Natural killer cell (primary cell): Measurements from ENCODE around the gene TATDN2. TPM values are rescaled to one million over a fixed set of nuclear protein-coding genes. Genes with fewer than 3 reads are reported as not detected.

ENCODE experiments used
- ATAC-seq, 3 donors: fragments of 150-1000 bp in 2 of 3; fragments of 200-7000 bp in 1 of 3; cut with Tn5 transposase; 1 replicate in 1 of 3; 2 replicates in 2 of 3; pipeline ENCODE4 v1.10.0; 2021; ENCODE audit warnings: mild to moderate bottlenecking in 2 of 3, moderate library complexity in 2 of 3
- DNase-seq, 2 donors: peaks; one replicate each; pipeline versions ENCODE4 v3.0.0 to v3.0.0-alpha.2; 2013 to 2021; ENCODE audit warnings: mixed read lengths in 1 of 2
- H3K27ac ChIP-seq: one replicate; pipeline ENCODE4 v1.5.1; 2013; ENCODE audit warnings: mild to moderate bottlenecking, low read length
- H3K27me3 ChIP-seq: one replicate; pipeline ENCODE4 v1.6.1; 2013; ENCODE audit warnings: low read length; ENCODE audit not compliant: control insufficient read depth, insufficient read depth
- H3K36me3 ChIP-seq: one replicate; pipeline ENCODE4 v1.6.1; 2013; ENCODE audit warnings: low read length; ENCODE audit not compliant: control insufficient read depth, insufficient read depth
- H3K4me1 ChIP-seq: one replicate; pipeline ENCODE4 v1.6.1; 2013; ENCODE audit warnings: low read length; ENCODE audit not compliant: control insufficient read depth, insufficient read depth
- H3K4me3 ChIP-seq: one replicate; pipeline ENCODE4 v1.5.1; 2013; ENCODE audit warnings: low read length
- H3K9me3 ChIP-seq: one replicate; pipeline ENCODE4 v1.6.1; 2013; ENCODE audit warnings: low read length; ENCODE audit not compliant: control insufficient read depth, insufficient read depth
- H3K27ac Mint-ChIP-seq, 2 donors: one replicate each; pipeline ENCODE4 v1.8.0; 2022; ENCODE audit warnings: mild to moderate bottlenecking in 2 of 2, mixed read lengths in 2 of 2, moderate library complexity in 1 of 2
- H3K27me3 Mint-ChIP-seq, 2 donors: one replicate each; pipeline ENCODE4 v1.8.0; 2022; ENCODE audit warnings: low read depth in 2 of 2, mixed read lengths in 2 of 2
- H3K36me3 Mint-ChIP-seq: one replicate; pipeline ENCODE4 v1.8.0; 2022; ENCODE audit warnings: mixed read lengths
- H3K4me1 Mint-ChIP-seq, 2 donors: one replicate each; pipeline ENCODE4 v1.8.0; 2022; ENCODE audit warnings: mixed read lengths in 2 of 2
- H3K4me3 Mint-ChIP-seq: one replicate; pipeline ENCODE4 v1.8.0; 2022; ENCODE audit warnings: mild to moderate bottlenecking, moderate library complexity, mixed read lengths
- H3K9me3 Mint-ChIP-seq, 2 donors: one replicate each; pipeline ENCODE4 v1.8.0; 2022; ENCODE audit warnings: mixed read lengths in 2 of 2
- CTCF ChIP-seq: fragments of 200-600 bp; IDR thresholded peaks from one replicate; pipeline ENCODE4 v1.8.0; 2022; ENCODE audit warnings: antibody characterized with exemption
- WGBS: methylation state at CpG from one replicate; pipeline ENCODE4 v1.1.7; 2013; ENCODE audit warnings: missing lambda C conversion rate; ENCODE audit not compliant: insufficient coverage; 5-methylcytosine and 5-hydroxymethylcytosine counted together
- intact Hi-C: fragments of 100-400 bp; cut with micrococcal nuclease; formaldehyde crosslinking; loops from one replicate; pipeline ENCODE4 v1.14.2; 2022
- total RNA-seq, 4 donors: library from RNA; stranded (reverse); fragments of 120-200 nt in 1 of 4; gene quantifications; one replicate each; pipeline versions ENCODE4 v1.2.3 to v1.2.4, GENCODE V29; 2013 to 2022

Gene TATDN2
- total RNA-seq, 3 donors from 2014 or later (not counting 1 experiment from before 2014, with no cell fraction given) = 75.6 to 99.4 (median 88.4) TPM

GRCh38 chr3:10328460-10329071 is 80.3 kb downstream of the TATDN2 start:
- H3K4me3 Mint-ChIP-seq = no peak overlapping the region
- Histone ChIP-seq H3K4me1 (no peaks in the 10 kb centered on the region), H3K36me3 (no peaks in the 10 kb centered on the region), H3K4me3 (no peak overlapping the region), H3K9me3 (no peaks in the 10 kb centered on the region), H3K27me3 (no peaks in the 10 kb centered on the region), H3K27ac (no peak overlapping the region)
- DNase-seq = no peak
- H3K27ac Mint-ChIP-seq = no peak overlapping the region
- intact Hi-C loops = no loop called here
- no peaks in the 10 kb centered on the region for H3K36me3 Mint-ChIP-seq
- no peaks in the 10 kb centered on the region for H3K9me3 Mint-ChIP-seq
- no peak for TF ChIP-seq CTCF
- 60% methylated on average over 31 of the region's 31 CpGs for WGBS
- H3K27me3 Mint-ChIP-seq = peaks cover 15 to 47% of the 10 kb centered on the region in 2 donors
- no peak for ATAC-seq
- no peaks in the 10 kb centered on the region for H3K4me1 Mint-ChIP-seq

GRCh38 chr3:10329495-10330015 is 81.3 kb downstream of the TATDN2 start:
- H3K27ac ChIP-seq = no peak overlapping the region
- H3K36me3 ChIP-seq = no peaks in the 10 kb centered on the region
- 84% methylated on average over 14 of the region's 14 CpGs for WGBS
- Mint-ChIP-seq H3K27me3 (peaks cover 15 to 47% of the 10 kb centered on the region in 2 donors), H3K4me1 (no peaks in the 10 kb centered on the region), H3K4me3 (no peak overlapping the region), H3K36me3 (no peaks in the 10 kb centered on the region), H3K9me3 (no peaks in the 10 kb centered on the region), H3K27ac (no peak overlapping the region)
- TF ChIP-seq CTCF = no peak
- intact Hi-C loops = no loop called here
- DNase-seq (no peak), ATAC-seq (no peak)
- H3K4me1 ChIP-seq = no peaks in the 10 kb centered on the region
- H3K27me3 ChIP-seq = no peaks in the 10 kb centered on the region
- no peak overlapping the region for H3K4me3 ChIP-seq
- no peaks in the 10 kb centered on the region for H3K9me3 ChIP-seq

- Mint-ChIP-seq H3K4me3 (no peak overlapping the region), H3K9me3 (no peaks in the 10 kb centered on the region)
- no peak for TF ChIP-seq CTCF
Measured at GRCh38 chr3:10330319-10330718, 82.1 kb downstream of the TATDN2 start.

More at GRCh38 chr3:10330319-10330718, 82.1 kb downstream of the TATDN2 start:
- Mint-ChIP-seq H3K27ac (no peak overlapping the region), H3K36me3 (no peaks in the 10 kb centered on the region), H3K4me1 (no peaks in the 10 kb centered on the region), H3K27me3 (peaks cover 15 to 44% of the 10 kb centered on the region in 2 donors)
- no peaks in the 10 kb centered on the region for H3K4me1 ChIP-seq
- DNase-seq = no peak
- H3K36me3 ChIP-seq = no peaks in the 10 kb centered on the region
- no peak for ATAC-seq
- H3K9me3 ChIP-seq = no peaks in the 10 kb centered on the region
- H3K27ac ChIP-seq = no peak overlapping the region
- intact Hi-C loops = no loop called here
- H3K27me3 ChIP-seq = no peaks in the 10 kb centered on the region
- WGBS = 80% methylated on average over 12 of the region's 12 CpGs
- H3K4me3 ChIP-seq = no peak overlapping the region

Other genes with a start within 250 kb of the TATDN2 start
- gene FANCD2, start 222.0 kb upstream of the TATDN2 start, total RNA-seq = 10 to 100 TPM in 2 of 3 donors, 1 to 10 TPM in 1; 9.0 to 15.7 (median 14.6) TPM
- gene FANCD2OS, start 140.2 kb upstream of the TATDN2 start, total RNA-seq = not detected
- gene BRK1, start 132.8 kb upstream of the TATDN2 start, total RNA-seq = 10 to 100 TPM; 65.8 to 78.5 (median 75.0) TPM
- gene VHL, start 106.7 kb upstream of the TATDN2 start, total RNA-seq = 100 to 1,000 TPM in 2 of 3 donors, 10 to 100 TPM in 1; 94.9 to 113 (median 102) TPM
- 10 to 100 TPM; 10.4 to 28.2 (median 10.9) TPM for gene IRAK2, start 83.5 kb upstream of the TATDN2 start, total RNA-seq
- 1 to 10 TPM; 1.4 to 2.6 (median 1.5) TPM for gene GHRL, start 44.5 kb downstream of the TATDN2 start, total RNA-seq
- gene SEC13, start 72.7 kb downstream of the TATDN2 start, total RNA-seq = 100 to 1,000 TPM in 1 of 3 donors, 10 to 100 TPM in 2; 88.6 to 105 (median 99.3) TPM